Measurements from ENCODE around the gene KDELR1. TPM values are rescaled to one million over a fixed set of nuclear protein-coding genes. Genes with fewer than 3 reads are reported as not detected.
A peak's percentile ranks its signal among the peaks of the same experiment; 100 is the strongest.
"Not testable (repeated sequence)": the region's sequence is repeated elsewhere in the genome, so short reads cannot be mapped to it uniquely, and the experiment has no call there.

The KDELR1 gene
- total RNA-seq, 3 donors from 2014 or later, result 58.6 to 63.8 (median 61.3) TPM

GRCh38 chr19:48393559-48394330 lies 2.4 kb upstream of the KDELR1 start, which contains the start of gene GRIN2D:
Gene GRIN2D (plus strand): TSS chr19:48393668. CDS start chr19:48398393, 4,725 bp downstream.
- no peak for ATAC-seq
- H3K27me3 Mint-ChIP-seq (ENCODE audit: low read depth), result peaks cover 33% of the 10 kb centered on the region
- no peaks in the 10 kb centered on the region for H3K9me3 Mint-ChIP-seq
- DNase-seq, result no peak
- H3K4me3 Mint-ChIP-seq, result peak within 1 kb of the TSS; percentile 59
- H3K4me1 Mint-ChIP-seq (ENCODE audit: low read depth), result peaks cover 39% of the 10 kb centered on the region
- H3K36me3 Mint-ChIP-seq (ENCODE audit: insufficient read depth), result no peaks in the 10 kb centered on the region

GRCh38 chr19:48392860-48393558 lies 1.7 kb upstream of the KDELR1 start:
- peaks cover 32% of the 10 kb centered on the region for H3K27me3 Mint-ChIP-seq (ENCODE audit: low read depth)
- H3K4me1 Mint-ChIP-seq (ENCODE audit: low read depth), result peaks cover 39% of the 10 kb centered on the region
- H3K4me3 Mint-ChIP-seq, result peak overlapping the region; percentile 52
- no peaks in the 10 kb centered on the region for H3K9me3 Mint-ChIP-seq
- DNase-seq, result no peak
- peaks cover 6% of the 10 kb centered on the region for H3K36me3 Mint-ChIP-seq (ENCODE audit: insufficient read depth)
- no peak for ATAC-seq

- ATAC-seq; H3K9me3 Mint-ChIP-seq; H3K36me3 Mint-ChIP-seq (ENCODE audit: insufficient read depth); DNase-seq: not testable (repeated sequence)
- Mint-ChIP-seq H3K4me3 (peak overlapping the region; percentile 89), H3K27me3 (ENCODE audit: low read depth) (peaks cover 24% of the 10 kb centered on the region), H3K4me1 (ENCODE audit: low read depth) (peaks cover 30% of the 10 kb centered on the region)
Measured at GRCh38 chr19:48392006-48392344, 624 bp upstream of the KDELR1 start.

- Mint-ChIP-seq H3K27me3 (ENCODE audit: low read depth) (peaks cover 16% of the 10 kb centered on the region), H3K36me3 (ENCODE audit: insufficient read depth) (peaks cover 11% of the 10 kb centered on the region), H3K4me3 (peak overlapping the region; percentile 89), H3K4me1 (ENCODE audit: low read depth) (peaks cover 26% of the 10 kb centered on the region), H3K9me3 (no peaks in the 10 kb centered on the region)
- peak; percentile 62 to 66 for ATAC-seq
- peak; percentile 60 for DNase-seq
Measured at GRCh38 chr19:48390188-48391099, 907 bp downstream of the KDELR1 start.

- no peak for ATAC-seq
- DNase-seq, result no peak
- H3K27me3 Mint-ChIP-seq (ENCODE audit: low read depth), result no peaks in the 10 kb centered on the region
- no peaks in the 10 kb centered on the region for H3K9me3 Mint-ChIP-seq
- peaks cover 12% of the 10 kb centered on the region for H3K4me1 Mint-ChIP-seq (ENCODE audit: low read depth)
- H3K36me3 Mint-ChIP-seq (ENCODE audit: insufficient read depth), result peaks cover 22% of the 10 kb centered on the region
- no peak overlapping the region for H3K4me3 Mint-ChIP-seq
Measured at GRCh38 chr19:48386981-48387380, 4.4 kb downstream of the KDELR1 start.

- H3K4me3 Mint-ChIP-seq, result no peak overlapping the region
- H3K27me3 Mint-ChIP-seq (ENCODE audit: low read depth), result no peaks in the 10 kb centered on the region
- no peak for ATAC-seq
- peaks cover 25% of the 10 kb centered on the region for H3K36me3 Mint-ChIP-seq (ENCODE audit: insufficient read depth)
- DNase-seq, result no peak
- no peaks in the 10 kb centered on the region for H3K9me3 Mint-ChIP-seq
- H3K4me1 Mint-ChIP-seq (ENCODE audit: low read depth), result peaks cover 8% of the 10 kb centered on the region
Measured at GRCh38 chr19:48385461-48386087, 5.8 kb downstream of the KDELR1 start.

- ATAC-seq (no peak), DNase-seq (no peak)
- Mint-ChIP-seq H3K4me1 (ENCODE audit: low read depth) (no peaks in the 10 kb centered on the region), H3K36me3 (ENCODE audit: insufficient read depth) (peaks cover 17% of the 10 kb centered on the region), H3K27me3 (ENCODE audit: low read depth) (no peaks in the 10 kb centered on the region), H3K9me3 (no peaks in the 10 kb centered on the region), H3K4me3 (no peak overlapping the region)
Measured at GRCh38 chr19:48382286-48382685, 9.1 kb downstream of the KDELR1 start.

GRCh38 chr19:48381178-48381950 lies 10.0 kb downstream of the KDELR1 start:
- Mint-ChIP-seq H3K4me3 (no peak overlapping the region), H3K27me3 (ENCODE audit: low read depth) (no peaks in the 10 kb centered on the region), H3K9me3 (no peaks in the 10 kb centered on the region), H3K36me3 (ENCODE audit: insufficient read depth) (peaks cover 17% of the 10 kb centered on the region), H3K4me1 (ENCODE audit: low read depth) (no peaks in the 10 kb centered on the region)
- DNase-seq (no peak), ATAC-seq (no peak)

- Mint-ChIP-seq H3K27me3 (ENCODE audit: low read depth) (no peaks in the 10 kb centered on the region), H3K9me3 (no peaks in the 10 kb centered on the region), H3K36me3 (ENCODE audit: insufficient read depth) (peaks cover 7% of the 10 kb centered on the region), H3K4me1 (ENCODE audit: low read depth) (no peaks in the 10 kb centered on the region), H3K4me3 (no peak overlapping the region)
- no peak for DNase-seq
- ATAC-seq, result no peak
Measured at GRCh38 chr19:48379058-48379457, 12.3 kb downstream of the KDELR1 start.

GRCh38 chr19:48378194-48378570 lies 13.2 kb downstream of the KDELR1 start:
- peaks cover under 1% of the 10 kb centered on the region for H3K27me3 Mint-ChIP-seq (ENCODE audit: low read depth)
- H3K36me3 Mint-ChIP-seq (ENCODE audit: insufficient read depth), result peaks cover 3% of the 10 kb centered on the region
- no peak for DNase-seq
- H3K9me3 Mint-ChIP-seq, result no peaks in the 10 kb centered on the region
- ATAC-seq, result no peak
- no peaks in the 10 kb centered on the region for H3K4me1 Mint-ChIP-seq (ENCODE audit: low read depth)
- no peak overlapping the region for H3K4me3 Mint-ChIP-seq

GRCh38 chr19:48373567-48373966 lies 17.8 kb downstream of the KDELR1 start:
- Mint-ChIP-seq H3K27me3 (ENCODE audit: low read depth) (peaks cover 2% of the 10 kb centered on the region), H3K4me1 (ENCODE audit: low read depth) (no peaks in the 10 kb centered on the region), H3K36me3 (ENCODE audit: insufficient read depth) (no peaks in the 10 kb centered on the region), H3K9me3 (no peaks in the 10 kb centered on the region), H3K4me3 (no peak overlapping the region)
- no peak for DNase-seq
- ATAC-seq, result no peak

GRCh38 chr19:48372904-48373303 lies 18.4 kb downstream of the KDELR1 start:
- ATAC-seq (no peak), DNase-seq (no peak)
- no peak overlapping the region for H3K4me3 Mint-ChIP-seq
- H3K36me3 Mint-ChIP-seq (ENCODE audit: insufficient read depth), result no peaks in the 10 kb centered on the region
- no peaks in the 10 kb centered on the region for H3K4me1 Mint-ChIP-seq (ENCODE audit: low read depth)
- peaks cover 2% of the 10 kb centered on the region for H3K27me3 Mint-ChIP-seq (ENCODE audit: low read depth)
- no peaks in the 10 kb centered on the region for H3K9me3 Mint-ChIP-seq

- H3K36me3 Mint-ChIP-seq (ENCODE audit: insufficient read depth); H3K4me1 Mint-ChIP-seq (ENCODE audit: low read depth); H3K9me3 Mint-ChIP-seq; H3K27me3 Mint-ChIP-seq (ENCODE audit: low read depth); DNase-seq; H3K4me3 Mint-ChIP-seq; ATAC-seq: not testable (repeated sequence)
Measured at GRCh38 chr19:48371771-48372170, 19.6 kb downstream of the KDELR1 start.

All from activated T-cell treated with anti-CD3 and anti-CD28 coated beads, Interleukin-2, amount 50 U/mL, for 4 hours (primary cell).